ENCODE data around the gene RAI1.

RAI1 gene

GRCh38 chr17:17770632-17771044 is 89.4 kb downstream of the RAI1 start:
- DNase-seq: no peak

- no peak for DNase-seq
Measured at GRCh38 chr17:17771498-17772201, 90.4 kb downstream of the RAI1 start.

GRCh38 chr17:17772231-17772630 is 91.0 kb downstream of the RAI1 start:
- DNase-seq: no peak

GRCh38 chr17:17774009-17774881 is 93.0 kb downstream of the RAI1 start:
- DNase-seq: no peak

GRCh38 chr17:17776889-17777288 is 95.6 kb downstream of the RAI1 start:
- DNase-seq: no peak

GRCh38 chr17:17778308-17779014 is 97.2 kb downstream of the RAI1 start:
- no peak for DNase-seq

- DNase-seq: no peak
Measured at GRCh38 chr17:17779015-17779611, 97.9 kb downstream of the RAI1 start.

GRCh38 chr17:17780922-17781590 is 99.8 kb downstream of the RAI1 start:
- no peak for DNase-seq

GRCh38 chr17:17781591-17782496 is 100.6 kb downstream of the RAI1 start:
- DNase-seq: no peak

GRCh38 chr17:17782523-17783115 is 101.4 kb downstream of the RAI1 start:
- no peak for DNase-seq

- peak in 2 of 4 experiments; percentile 13 to 29 for DNase-seq
Measured at GRCh38 chr17:17783116-17783824, 102.0 kb downstream of the RAI1 start.

- no peak for DNase-seq
Measured at GRCh38 chr17:17783825-17784656, 102.8 kb downstream of the RAI1 start.

- DNase-seq: no peak
Measured at GRCh38 chr17:17784657-17785267, 103.5 kb downstream of the RAI1 start.

- DNase-seq: no peak
Measured at GRCh38 chr17:17785407-17785806, 104.1 kb downstream of the RAI1 start.

- no peak for DNase-seq
Measured at GRCh38 chr17:17786998-17787397, 105.7 kb downstream of the RAI1 start.

GRCh38 chr17:17787568-17787967 is 106.3 kb downstream of the RAI1 start:
- DNase-seq: no peak

- no peak for DNase-seq
Measured at GRCh38 chr17:17788967-17789366, 107.7 kb downstream of the RAI1 start.

GRCh38 chr17:17789410-17789809 is 108.2 kb downstream of the RAI1 start:
- DNase-seq: no peak
